ENCODE results near the gene SPSB1.

DNA sequence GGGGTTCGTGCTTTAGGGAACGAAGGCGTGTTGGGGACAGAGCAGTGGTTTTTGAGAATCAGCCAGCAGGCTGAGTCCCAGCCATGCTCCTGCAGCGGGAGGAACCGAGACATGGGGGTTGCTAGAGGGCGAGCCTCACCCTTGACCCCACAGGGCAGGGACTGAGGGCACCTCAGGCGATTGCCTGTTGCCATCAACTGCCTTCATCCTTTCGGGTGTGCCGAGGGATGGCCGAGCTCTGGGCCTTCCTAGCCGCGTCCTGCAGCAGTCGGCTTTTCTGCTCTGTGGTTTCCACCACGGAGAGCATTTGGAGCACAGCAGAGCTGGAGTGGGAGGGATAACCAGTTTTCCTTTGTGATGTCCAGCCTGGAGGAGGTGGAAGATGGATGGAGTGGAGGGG, 13.3 kb downstream of the SPSB1 start:
- TF ChIP-seq, protein P1, sequence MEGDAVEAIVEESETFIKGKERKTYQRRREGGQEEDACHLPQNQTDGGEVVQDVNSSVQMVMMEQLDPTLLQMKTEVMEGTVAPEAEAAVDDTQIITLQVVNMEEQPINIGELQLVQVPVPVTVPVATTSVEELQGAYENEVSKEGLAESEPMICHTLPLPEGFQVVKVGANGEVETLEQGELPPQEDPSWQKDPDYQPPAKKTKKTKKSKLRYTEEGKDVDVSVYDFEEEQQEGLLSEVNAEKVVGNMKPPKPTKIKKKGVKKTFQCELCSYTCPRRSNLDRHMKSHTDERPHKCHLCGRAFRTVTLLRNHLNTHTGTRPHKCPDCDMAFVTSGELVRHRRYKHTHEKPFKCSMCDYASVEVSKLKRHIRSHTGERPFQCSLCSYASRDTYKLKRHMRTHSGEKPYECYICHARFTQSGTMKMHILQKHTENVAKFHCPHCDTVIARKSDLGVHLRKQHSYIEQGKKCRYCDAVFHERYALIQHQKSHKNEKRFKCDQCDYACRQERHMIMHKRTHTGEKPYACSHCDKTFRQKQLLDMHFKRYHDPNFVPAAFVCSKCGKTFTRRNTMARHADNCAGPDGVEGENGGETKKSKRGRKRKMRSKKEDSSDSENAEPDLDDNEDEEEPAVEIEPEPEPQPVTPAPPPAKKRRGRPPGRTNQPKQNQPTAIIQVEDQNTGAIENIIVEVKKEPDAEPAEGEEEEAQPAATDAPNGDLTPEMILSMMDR (IDR thresholded peaks at IDR 0.05), result no peak
- no peak for TF ChIP-seq POLR2A (IDR thresholded peaks at IDR 0.05)
